Mesenteric fat pad (tissue), 1 donor: ENCODE results near the gene CUL1. TPM values are rescaled to one million over a fixed set of nuclear protein-coding genes. Genes with fewer than 3 reads are reported as not detected.

Source experiments
- DNase-seq: peaks from one replicate; pipeline ENCODE4 v3.0.0-alpha.2; 2020; ENCODE audit warnings: low spot score
- long read RNA-seq: library from polyadenylated mRNA; unstranded; transcript quantifications from one replicate; pipeline ENCODE4 v2.0.0, GENCODE V29; 2020
- total RNA-seq: library from RNA; stranded (reverse); fragmentation: NEBNext Ultra II Directional; extraction: Animal tissue kit (Norgen Biotek cat#: 25700); gene quantifications from one replicate; pipeline ENCODE4 v1.2.1, GENCODE V29; 2021
- donor health status: DM: yes; HTN: yes; CAD: no.

Gene CUL1
- total RNA-seq: 50.6 TPM
- long read RNA-seq, transcript CUL1-201 (22 exons, 3,064 nt): major isoform, 90 of 133 reads
- long read RNA-seq, partial matches to known transcripts: 22 of 133 reads
- long read RNA-seq, other reads (novel, unspliced or antisense): 18 of 133 reads

DNA sequence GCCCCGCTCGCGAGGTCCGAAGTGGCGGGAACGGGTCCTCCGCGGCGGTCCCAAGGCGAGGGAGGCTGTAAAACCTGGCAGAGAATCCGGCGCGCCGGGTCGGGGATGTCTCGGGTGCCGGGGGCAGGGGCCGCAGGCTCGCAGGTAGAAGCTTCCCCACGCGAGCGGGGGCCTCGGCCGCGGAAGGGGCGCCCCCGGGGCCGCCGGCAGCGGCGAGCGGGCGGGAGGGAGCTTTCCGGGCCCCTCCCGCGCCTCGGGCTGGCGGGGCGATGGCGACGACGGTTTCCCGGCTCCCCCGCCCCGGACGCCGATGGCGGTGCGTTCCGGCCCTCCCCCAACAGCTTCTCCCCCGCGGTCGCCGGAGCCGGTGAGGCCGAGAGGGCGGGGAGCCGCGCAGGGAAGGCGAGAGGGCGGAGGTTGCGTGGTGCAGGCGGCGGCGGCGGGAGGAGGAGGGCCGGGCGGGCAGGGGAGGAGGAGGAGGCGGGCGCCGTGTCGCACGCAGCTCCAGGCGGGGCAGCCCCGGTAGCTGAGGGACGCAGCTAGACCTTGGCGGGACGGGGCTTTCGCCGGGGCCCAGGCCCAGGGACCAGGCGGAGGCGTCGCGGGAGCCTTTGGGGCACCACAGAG is at the start of gene CUL1:
TSS of gene CUL1 (plus strand) at position 507 of the 627 bp plus-strand sequence. CDS start 31,220 bp downstream, outside the sequence.
- DNase-seq: peak; percentile 96

DNA sequence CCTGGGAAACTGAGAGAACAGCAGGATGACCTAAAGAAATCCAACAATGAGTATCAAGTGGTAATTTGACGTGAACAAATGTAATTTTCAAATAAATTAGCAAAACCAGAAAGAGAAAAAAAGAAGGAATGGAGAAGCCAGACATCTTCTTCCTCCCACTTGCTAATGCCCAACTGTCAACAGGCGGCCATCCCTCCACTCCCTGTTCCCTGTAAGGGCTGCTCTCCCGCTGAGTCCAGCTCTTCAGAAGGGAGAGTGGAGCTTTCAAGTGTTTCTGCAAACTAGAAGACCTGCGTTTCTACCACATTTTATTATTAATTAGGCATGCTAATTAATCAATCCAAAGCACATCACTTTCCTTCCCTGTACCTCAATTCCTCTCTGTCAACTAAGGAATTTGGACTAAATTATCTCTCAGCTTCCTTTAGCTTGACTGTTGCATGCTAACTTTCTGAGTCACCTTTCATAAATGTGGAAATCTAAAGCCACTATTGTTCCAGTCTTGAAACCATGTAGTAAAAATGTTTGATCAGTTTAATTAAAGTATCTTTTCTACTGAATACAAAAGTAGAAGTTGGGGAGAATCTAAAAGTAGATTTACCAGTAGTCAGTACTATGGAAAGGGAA is 48.4 kb upstream of the CUL1 start:
- no peak for DNase-seq

DNA sequence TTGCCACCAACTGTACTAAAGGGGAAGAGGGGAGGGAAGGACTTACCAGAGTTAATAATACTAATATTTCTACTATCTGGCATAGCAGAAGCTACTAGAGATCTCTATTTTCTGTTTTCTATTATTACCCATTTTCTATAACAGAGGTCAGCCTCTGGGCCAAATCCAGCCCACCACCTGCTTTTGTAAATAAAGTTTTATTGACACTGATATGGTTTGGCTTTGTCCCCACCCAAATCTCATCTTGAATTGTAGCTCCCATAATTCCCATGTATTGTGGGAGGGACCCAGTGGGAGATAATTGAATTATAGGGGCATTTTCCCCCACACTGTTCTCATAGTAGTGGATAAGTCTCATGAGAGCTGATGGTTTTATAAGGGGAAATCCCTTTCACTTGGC is 45.9 kb upstream of the CUL1 start:
- DNase-seq: no peak

DNA sequence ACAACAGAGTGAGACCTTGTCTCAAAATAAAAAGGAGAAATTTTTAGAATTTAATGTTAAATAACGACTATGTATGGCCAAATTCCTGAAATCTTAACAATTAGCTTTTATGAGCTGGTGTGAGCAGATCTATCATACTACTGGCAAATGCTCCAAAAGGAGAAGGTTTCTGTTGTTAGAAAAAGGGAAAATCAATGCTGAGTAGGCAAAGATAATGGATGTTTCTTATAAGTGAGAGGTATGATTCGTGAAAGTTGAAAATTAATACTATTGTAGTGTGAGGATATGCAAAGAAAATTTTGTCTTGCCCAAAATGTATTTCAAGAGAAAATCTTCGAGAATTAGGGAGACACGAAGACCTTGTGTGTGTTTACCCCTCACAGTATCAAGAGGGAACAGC is 40.8 kb upstream of the CUL1 start:
- DNase-seq: no peak

DNA sequence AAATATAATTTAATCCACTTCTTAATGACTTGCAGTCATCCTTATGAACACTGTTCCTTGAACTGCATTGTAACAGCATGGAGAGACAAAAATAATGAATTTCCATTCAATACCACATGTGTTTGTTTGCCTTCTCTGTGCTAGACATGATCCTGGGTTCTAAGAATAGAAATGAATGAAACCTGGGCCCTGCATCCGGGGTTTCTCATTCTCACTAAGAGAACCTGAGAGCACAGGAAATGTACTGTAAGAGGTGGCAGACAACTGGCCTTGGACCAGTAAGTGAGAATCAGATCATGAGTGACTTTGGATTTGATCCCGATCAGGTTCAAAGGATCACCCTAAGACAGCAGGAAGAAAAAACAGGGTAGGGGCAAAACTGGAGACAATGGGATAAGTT is 37.2 kb upstream of the CUL1 start:
- no peak for DNase-seq

DNA sequence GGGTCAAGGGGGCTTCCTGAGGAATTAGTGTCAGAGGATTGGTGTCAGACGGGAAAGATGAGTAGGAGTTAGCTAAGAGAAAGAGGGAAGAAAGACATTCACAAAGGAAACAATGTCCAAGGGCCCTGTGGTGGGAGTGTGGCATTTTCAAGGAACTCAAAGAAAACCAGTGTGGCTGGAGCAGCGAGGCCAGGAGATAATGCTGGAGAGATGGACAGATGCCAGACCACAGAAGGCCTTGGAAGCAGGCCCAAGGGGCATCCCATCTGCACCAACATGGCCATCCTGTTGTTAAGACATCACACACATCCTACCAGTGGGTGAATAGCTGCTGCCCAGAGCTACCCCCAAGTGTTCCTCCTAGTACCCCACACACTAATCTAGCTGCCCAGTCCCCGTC is 36.1 kb upstream of the CUL1 start:
- DNase-seq: no peak

DNA sequence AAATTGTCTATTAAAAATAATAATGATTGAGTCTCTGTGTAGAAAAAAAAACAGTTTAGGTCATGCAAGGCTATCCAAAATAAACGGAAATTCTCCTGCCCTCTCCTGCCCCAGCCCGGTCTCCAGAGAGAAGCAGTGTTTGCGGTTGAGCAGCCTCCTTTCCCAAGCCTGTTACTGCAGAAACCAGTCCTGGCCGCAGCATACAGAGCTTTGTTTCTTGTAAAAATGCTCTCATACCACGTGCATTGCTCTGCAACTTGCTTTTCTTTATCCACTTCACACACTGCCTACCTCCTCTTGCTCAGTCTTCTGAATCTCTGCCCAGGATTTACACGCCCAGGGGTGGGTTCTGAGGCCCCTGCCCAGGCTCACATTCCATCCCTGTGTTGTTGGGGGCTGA is 34.4 kb upstream of the CUL1 start:
- no peak for DNase-seq

DNA sequence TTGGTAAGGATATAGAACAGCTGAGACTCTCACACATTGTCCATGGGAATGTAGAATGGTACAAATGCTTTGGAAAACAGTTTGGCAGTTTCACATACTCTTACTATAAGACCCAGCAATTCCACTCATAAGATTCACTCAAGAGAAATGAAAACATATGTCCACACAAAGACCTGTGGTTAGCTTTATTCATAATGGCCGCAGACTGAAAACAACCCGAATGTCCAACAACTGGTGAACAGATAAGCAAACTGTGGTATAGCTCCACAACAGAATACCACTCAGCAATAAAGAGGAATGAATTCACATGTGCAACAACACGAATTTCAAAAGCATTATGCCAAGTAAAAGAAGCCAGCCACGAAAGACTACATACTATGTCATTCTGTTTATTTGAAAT is 33.5 kb upstream of the CUL1 start:
- no peak for DNase-seq

DNA sequence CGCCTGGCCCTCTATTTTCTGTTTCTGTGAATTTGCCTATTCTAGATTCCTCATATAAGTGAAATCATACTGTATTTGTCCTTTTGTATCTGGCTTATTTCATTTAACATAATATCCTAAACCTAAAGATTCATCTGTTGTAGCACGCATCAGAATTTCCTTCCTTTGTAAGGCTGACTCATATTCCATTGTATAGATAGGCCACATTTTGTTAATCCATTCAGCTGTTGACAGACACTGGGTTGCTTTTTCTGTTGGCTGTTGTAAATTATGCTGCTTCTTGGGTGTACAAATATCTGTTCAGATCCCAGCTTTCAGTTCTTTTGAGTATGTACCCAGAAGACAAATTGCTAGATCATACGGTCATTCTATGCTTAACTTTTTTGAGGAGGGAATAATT is 28.8 kb upstream of the CUL1 start:
- no peak for DNase-seq

DNA sequence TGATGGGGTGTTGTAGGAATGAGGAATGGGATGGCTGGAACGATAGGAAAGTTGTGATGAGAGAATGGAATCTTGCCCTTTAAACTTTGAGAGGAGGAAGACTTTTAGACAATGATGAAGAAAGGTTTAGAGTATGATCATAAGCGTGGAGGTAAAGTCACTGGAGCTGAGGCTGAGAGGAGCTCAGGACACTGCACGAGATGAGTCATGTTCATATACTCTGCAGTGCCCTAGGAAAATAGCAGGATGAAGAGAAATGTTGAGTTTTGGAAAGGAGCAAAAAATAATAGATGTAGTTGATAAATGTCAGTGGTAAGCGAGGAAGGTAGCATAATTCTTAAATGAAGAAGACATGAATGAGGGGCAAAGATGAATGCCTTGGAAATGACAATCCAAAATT is 28.3 kb upstream of the CUL1 start:
- no peak for DNase-seq

DNA sequence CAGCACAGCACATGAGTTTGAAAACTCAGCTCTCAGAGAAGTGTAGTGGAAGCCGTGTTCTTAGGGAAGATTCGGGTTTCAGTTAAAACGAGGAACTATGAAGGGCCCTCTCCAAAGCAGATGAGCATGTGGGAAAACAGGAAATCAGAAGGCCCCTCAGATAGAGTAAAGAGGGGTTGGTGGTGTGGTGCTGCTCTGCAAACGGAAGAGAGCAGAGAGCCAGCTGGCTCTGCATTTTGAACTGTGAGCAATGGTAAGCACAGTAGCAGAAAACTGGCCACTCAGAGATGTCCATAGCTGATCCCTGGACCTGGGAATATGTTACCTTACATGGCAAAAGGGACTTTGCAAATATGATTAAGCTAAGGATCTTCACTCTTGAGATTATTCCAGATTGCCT is 27.9 kb upstream of the CUL1 start:
- DNase-seq: no peak

DNA sequence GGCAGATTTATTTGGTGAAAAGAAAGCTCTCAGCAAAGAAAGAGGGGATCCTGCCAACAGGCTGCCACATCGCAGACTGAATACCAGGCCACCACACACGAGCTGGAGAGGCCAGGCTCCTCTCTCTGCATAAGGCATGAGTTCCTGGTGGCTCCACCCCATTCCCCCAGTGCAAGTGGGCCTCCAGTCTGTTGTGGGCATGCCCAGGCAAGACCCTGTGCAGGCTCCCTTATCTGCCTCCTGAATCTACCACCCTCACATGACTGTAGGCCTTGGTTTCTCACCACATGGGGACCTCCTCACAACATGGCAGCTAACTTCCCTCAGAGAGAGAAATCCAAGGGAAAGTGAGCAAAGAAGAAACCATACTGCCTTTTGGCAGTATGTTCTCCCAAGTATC is 26.7 kb upstream of the CUL1 start:
- no peak for DNase-seq

DNA sequence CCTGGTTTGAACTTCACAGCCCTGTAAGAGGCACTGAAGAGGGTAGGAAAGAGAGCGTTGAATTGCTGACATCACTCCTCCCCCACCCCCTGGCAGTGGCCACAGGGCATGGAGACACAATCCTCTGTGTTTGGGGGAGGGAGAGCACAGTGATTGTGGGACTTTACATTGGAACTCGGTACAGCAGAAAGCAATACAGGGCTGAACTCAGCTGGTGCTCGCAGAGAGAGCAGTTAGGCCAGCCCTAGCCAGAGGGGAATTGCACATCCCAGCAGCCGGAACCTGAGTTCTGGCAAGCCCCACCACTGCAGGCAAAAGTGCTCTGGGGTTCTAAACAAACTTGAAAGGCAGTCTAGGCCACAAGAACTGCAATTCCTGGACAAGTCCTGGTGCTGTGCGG is 24.0 kb upstream of the CUL1 start:
- no peak for DNase-seq

DNA sequence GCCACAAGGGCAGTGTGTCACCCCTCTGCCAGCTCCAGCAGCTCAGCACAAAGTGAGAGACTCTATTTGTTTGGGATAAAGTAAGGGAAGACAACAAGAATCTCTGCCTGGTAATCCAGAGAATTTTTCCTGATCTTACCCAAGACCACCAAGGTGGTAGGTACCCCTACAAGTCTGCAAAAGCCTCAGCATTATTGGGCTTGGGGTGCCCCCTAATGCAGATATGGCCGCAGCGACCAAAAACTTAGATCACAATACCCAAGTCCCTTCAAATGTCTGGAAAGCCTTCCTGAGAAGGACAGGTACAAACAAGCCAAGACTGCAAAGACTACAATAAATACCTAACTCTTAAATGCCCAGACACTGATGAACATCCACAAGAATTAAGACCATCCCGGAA is 22.4 kb upstream of the CUL1 start:
- no peak for DNase-seq

DNA sequence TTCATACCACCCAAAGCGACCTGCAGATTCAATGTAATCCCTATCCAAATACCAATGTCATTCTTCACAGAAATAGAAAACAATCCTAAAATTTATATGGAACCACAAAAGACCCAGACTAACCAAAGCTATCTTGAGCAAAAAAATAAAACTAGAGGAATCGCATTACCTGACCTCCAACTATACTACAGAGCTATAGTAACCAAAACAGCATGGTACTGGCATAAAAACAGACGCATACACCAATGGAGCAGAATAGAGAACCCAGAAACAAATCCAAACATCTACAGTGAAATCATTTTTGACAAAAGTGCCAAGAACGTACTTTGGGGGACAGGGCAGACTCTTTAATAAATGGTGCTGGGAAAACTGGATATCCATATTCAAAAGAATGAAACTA is 16.9 kb upstream of the CUL1 start:
- no peak for DNase-seq

DNA sequence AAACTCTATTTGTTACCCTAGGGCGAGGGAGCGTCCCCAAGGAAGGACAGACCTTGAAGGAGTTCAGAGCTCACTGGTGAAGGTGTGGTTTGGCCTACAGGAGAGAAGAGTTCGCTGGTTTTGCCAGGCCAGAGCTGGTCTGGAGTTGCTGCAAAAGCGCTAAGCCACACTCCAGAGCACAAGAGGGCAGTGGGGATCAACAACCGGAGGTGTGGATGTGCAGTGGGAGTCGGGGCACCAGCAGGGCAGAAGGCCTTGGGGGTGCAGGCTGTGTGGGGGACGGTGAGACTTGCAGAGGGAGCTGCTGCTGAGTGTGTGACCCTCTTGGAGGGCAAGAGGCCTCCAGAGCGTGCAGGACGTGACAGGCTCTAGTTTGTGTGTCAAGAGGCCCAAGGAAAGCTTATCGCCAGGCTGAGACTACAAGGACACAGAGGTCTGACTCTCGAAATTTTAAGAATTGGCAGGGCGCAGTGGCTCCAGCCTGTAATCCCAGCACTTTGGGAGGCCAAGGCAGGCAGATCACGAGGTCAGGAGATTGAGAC is 14.3 kb upstream of the CUL1 start:
- no peak for DNase-seq

DNA sequence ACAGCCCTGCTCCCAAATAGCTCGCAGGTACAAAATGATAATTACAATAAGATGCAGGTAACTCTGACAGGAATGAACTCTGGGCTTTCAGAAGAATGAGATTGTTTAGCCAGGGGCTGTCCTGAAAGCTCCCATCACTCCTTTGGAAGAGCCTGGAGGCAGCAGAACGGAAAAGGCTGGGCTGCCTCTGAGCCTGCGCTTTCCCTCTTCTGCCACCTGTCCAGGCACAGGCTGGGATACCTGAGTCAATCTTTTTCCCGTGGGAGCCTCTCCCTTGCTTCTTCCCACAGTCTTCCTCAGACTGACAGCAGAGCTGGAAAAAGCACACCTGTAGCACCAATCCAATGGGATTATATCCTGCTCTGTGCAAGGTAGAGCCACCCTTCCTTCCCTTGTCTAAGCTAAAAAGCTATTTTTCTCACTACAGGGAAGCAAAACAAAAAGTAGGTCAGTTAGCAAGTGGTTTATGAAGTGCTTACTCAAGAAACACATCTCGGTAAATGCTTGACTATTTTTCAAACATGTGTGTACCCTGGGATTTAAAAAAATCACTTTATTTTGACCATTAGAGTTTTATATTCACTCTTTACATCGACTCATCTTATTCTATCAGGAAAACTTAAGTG is 12.3 kb upstream of the CUL1 start:
- no peak for DNase-seq

DNA sequence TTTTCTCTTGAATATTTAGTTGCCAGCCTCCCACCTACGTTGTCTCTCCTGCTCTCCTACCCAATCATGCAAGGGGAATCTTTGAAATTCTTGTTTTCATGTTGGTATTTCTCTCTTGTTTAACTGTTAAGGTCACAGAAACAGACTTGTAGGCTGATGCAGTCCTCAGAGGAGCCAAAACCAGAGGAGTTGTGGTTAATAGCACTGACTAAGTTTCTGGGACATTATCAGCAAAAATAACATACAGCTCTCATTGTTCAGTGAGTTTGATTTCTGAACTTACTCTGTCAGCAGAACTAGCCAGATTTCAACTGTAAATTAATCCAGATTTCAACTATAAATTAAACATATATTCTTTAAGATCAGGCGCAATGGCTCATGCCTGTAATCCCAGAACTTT is 11.1 kb upstream of the CUL1 start:
- DNase-seq: no peak

DNA sequence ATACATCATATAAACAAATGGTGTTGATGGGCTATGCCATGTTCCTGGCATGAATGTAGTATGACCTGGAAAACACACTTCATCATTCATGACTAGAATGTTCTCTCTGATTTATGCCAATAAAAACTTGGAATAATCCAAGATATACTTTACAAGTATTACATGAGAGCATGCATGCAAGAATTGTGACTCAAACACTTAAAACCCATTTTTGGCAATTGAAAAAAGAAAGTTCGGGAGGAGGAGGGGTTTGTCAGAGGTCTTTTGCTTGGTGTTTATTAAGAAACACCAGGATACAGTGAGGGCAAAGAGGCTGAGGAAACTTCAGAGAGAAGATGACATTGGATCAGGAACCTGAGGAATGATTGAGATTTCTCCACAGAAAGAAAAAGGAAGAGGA is 10.2 kb upstream of the CUL1 start:
- no peak for DNase-seq

DNA sequence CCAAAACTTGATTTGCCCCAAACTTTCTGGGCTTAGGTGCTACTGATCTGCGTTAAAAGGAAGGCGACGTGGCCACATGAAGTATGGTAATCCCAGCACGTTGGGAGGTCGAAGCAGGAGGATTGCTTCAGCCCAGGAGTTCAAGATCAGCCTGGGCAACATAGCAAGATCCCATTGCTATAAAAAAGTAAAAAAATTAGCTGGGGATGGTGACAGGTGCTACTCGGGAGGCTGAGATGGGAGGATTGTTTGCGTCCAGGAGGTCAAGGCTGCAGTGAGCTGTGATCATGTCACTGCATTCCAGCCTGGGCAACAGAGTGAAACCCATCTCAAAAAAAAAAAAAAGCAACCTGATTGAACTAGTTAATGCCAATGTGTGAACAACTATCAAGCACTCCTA is 5.1 kb upstream of the CUL1 start:
- DNase-seq: no peak

DNA sequence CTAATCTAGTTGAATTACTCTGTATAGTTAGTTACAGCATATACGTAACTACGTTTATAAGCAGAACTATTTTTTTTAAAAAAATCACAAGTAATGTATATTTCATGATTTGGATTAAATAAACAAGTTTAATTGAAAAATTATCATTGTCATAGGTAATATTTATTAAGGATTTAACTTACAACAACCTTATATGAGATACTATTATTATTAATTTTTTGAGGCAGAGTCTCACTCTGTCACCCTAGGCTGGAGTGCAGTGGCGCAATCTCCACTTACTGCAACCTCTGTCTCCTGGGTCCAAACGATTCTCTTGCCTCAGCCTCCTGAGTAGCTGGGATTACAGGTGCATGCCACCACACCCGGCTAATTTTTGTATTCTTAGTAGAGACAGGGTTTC is 4.1 kb upstream of the CUL1 start:
- no peak for DNase-seq

DNA sequence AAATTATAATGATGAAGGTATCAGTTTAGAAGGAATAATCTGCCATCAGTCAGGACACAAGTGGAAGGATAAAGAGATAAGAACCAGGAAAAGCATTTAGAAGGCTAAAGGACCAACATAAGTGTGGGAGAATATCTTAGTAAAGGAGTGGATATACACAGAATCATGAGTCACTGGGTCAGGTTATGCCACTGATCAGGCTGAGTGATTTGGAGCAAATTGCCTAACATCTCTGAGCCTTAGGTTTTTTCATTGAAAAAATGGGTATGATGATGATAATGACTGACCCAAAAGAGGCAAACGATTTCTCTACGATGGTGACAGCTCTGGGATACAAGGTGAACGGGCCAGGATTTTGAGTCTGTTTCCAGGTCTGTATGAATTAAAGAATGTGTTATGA is 2.8 kb upstream of the CUL1 start:
- no peak for DNase-seq

DNA sequence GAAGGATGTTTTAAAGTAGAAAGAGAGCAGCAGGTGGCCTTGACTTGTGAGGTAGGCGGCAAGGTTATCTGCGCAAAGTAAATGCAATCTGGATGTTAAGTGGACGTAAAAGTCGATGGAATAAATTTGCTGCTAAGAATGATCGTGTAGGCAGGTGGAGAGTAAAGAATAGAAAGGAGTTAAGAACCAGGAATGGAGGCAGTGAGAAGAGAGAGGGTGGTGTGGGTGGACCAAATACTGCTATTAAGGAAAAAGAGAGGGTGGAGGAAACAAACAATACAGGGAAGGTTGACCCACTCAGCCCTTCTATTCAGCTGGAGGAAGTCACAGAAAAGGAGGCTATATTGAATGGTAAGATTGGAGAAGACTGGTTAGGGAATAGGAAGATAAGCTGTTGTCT is 1.9 kb upstream of the CUL1 start:
- no peak for DNase-seq
